ENCODE measurements around the gene NPTXR.

NPTXR gene

DNA sequence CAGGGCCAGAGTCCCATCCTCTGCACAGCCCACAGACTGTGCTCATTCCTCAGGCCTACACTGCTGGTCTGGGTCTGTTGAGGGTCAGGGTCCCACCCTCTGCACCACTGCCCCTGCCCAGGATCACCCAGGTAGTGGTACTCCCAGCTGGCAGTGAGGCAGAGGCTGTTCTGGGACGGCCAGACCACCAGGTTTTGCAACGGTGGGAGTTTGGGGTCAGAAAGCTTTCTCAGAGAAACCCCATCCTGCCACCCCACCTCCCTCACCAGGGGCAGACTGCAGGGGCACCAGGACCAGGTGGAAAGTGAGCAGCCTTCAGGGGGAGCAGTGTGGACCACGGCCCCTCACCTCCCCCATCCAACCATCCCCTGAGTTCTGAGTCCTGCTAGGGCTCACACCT is 10.8 kb downstream of the NPTXR start:
- Histone ChIP-seq H3F3A (ENCODE audit: insufficient read depth, low read length) (no peaks in the 10 kb centered on the region), H3K27ac (ENCODE audit: low read length) (no peak overlapping the region), H3K4me1 (ENCODE audit: low read length) (no peaks in the 10 kb centered on the region), H3K36me3 (replicated peaks; ENCODE audit: insufficient read depth, low read length) (no peaks in the 10 kb centered on the region), H3K9me3 (replicated peaks; ENCODE audit: insufficient read depth, low read length) (no peaks in the 10 kb centered on the region), H3K9me2 (replicated peaks; ENCODE audit: insufficient read depth, low read length) (no peaks in the 10 kb centered on the region), H3K79me2 (ENCODE audit: low read length) (no peaks in the 10 kb centered on the region), H2AFZ (ENCODE audit: low read length) (no peak overlapping the region), H3K27me3 (replicated peaks; ENCODE audit: insufficient read depth, low read length) (peaks cover 96% of the 10 kb centered on the region), H3K9ac (ENCODE audit: low read length) (no peak overlapping the region), H3K4me3 (ENCODE audit: low read length) (no peak overlapping the region), H3K4me2 (ENCODE audit: low read depth, low read length) (no peak overlapping the region), H4K20me1 (ENCODE audit: insufficient read depth, low read length) (no peaks in the 10 kb centered on the region)
- TF ChIP-seq EZH2 (optimal IDR thresholded peaks at IDR 0.05; ENCODE audit: low read depth, low read length) = no peak
- TF ChIP-seq EZH2phosphoT487 (IDR thresholded peaks at IDR 0.05; ENCODE audit: low read length) = no peak
- TF ChIP-seq, protein P1, sequence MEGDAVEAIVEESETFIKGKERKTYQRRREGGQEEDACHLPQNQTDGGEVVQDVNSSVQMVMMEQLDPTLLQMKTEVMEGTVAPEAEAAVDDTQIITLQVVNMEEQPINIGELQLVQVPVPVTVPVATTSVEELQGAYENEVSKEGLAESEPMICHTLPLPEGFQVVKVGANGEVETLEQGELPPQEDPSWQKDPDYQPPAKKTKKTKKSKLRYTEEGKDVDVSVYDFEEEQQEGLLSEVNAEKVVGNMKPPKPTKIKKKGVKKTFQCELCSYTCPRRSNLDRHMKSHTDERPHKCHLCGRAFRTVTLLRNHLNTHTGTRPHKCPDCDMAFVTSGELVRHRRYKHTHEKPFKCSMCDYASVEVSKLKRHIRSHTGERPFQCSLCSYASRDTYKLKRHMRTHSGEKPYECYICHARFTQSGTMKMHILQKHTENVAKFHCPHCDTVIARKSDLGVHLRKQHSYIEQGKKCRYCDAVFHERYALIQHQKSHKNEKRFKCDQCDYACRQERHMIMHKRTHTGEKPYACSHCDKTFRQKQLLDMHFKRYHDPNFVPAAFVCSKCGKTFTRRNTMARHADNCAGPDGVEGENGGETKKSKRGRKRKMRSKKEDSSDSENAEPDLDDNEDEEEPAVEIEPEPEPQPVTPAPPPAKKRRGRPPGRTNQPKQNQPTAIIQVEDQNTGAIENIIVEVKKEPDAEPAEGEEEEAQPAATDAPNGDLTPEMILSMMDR (IDR thresholded peaks at IDR 0.05; ENCODE audit: low read length) = no peak
- DNase-seq = no peak

DNA sequence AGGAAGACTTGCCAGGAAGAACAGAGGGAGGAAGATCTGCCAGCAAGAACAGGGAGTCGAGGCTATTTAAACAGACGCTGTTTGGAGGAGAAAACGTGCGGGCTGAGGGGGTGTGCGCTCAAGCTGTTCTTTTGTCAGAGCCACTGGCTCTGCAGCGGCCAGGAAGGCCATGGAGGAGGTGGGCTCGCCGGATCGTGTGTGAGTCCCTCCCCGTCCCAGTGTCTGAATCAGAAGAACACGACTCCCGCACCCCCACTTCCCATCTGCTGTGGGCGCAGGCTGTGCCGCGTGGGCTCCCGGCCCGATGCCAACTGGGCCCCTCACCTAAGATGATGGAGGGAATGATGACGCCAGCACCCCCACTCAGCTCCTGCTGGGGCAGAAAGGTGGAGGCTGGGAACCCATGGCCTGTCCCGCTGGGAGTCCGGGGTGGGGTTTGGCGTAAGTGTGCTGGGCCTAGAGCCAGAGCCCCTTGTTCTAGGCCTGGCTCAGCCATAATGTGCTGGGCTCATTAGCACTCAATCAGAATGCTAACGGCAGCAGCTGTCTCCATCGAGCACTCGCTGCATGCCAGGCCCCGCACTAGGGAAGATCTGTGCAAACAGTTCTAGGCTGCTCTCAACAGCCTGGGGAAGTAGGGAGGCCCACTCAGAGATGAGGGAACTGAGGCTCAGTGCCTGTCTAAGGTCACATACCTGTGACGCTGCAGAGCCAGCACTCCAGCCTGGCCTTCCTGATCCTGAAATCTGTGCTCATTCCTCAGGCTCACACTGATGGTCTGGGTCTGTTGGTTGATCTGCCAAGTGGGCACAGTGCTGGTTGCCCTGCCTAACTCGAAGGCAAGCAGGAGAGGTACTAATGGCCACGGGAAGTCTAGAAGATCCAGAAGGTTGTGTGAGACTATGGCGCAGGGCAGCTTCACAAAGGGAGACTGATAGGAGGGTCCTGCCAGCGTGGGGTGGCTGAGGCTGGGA is 11.5 kb downstream of the NPTXR start:
- Histone ChIP-seq H3K9me2 (replicated peaks; ENCODE audit: insufficient read depth, low read length) (no peaks in the 10 kb centered on the region), H3K4me1 (ENCODE audit: low read length) (no peaks in the 10 kb centered on the region), H3K4me2 (ENCODE audit: low read depth, low read length) (no peak overlapping the region), H4K20me1 (ENCODE audit: insufficient read depth, low read length) (no peaks in the 10 kb centered on the region), H3K9me3 (replicated peaks; ENCODE audit: insufficient read depth, low read length) (no peaks in the 10 kb centered on the region), H2AFZ (ENCODE audit: low read length) (no peak overlapping the region), H3F3A (ENCODE audit: insufficient read depth, low read length) (no peaks in the 10 kb centered on the region), H3K4me3 (ENCODE audit: low read length) (no peak overlapping the region), H3K27ac (ENCODE audit: low read length) (no peak overlapping the region), H3K27me3 (replicated peaks; ENCODE audit: insufficient read depth, low read length) (peaks cover 97% of the 10 kb centered on the region), H3K36me3 (replicated peaks; ENCODE audit: insufficient read depth, low read length) (no peaks in the 10 kb centered on the region), H3K9ac (ENCODE audit: low read length) (no peak overlapping the region), H3K79me2 (ENCODE audit: low read length) (no peaks in the 10 kb centered on the region)
- no peak for DNase-seq
- no peak for TF ChIP-seq EZH2phosphoT487 (IDR thresholded peaks at IDR 0.05; ENCODE audit: low read length)
- TF ChIP-seq, protein P1 (IDR thresholded peaks at IDR 0.05; ENCODE audit: low read length) = no peak
- TF ChIP-seq EZH2 (optimal IDR thresholded peaks at IDR 0.05; ENCODE audit: low read depth, low read length) = no peak

DNA sequence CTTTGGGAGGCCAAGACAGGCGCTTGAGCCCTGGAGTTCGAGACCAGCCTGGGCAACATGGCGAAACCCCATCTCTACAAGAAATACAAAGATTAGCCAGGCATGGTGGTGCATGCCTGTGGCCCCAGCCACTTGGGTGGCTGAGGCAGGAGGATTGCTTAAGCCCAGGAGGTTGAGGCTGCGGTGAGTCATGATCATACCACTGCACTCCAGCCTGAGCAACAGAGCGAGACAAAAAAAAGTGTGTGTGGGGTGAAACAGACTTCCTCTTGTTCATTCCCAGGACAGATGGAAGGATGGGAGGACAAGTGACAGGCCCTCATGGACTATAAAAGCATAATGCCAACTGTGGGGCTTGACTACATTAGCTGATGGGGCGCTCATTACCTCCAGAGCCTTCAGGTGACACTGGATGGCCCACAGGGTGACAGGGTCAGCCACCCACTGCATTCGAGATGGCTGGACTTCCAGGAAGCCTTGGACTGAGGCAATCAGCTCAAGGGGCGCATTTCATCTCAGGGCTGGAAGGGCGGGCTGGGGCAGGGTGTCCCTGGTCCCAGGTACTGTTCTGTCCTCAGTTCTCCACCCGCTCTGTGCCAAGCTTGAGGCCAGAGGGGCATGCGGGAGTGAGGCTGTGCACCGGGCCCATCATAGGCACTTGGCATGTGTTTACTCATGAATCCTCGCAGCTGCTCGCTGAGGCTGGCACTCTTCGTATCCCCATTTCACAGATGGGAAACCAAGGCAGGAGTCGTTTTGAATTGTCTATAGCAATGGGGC is 12.5 kb downstream of the NPTXR start:
- TF ChIP-seq EZH2 (optimal IDR thresholded peaks at IDR 0.05; ENCODE audit: low read depth, low read length) (no peak), EZH2phosphoT487 (IDR thresholded peaks at IDR 0.05; ENCODE audit: low read length) (no peak)
- TF ChIP-seq, protein P1 (IDR thresholded peaks at IDR 0.05; ENCODE audit: low read length) = no peak
- no peak for DNase-seq
- H3K4me2 ChIP-seq (ENCODE audit: low read depth, low read length) = no peak overlapping the region
- H4K20me1 ChIP-seq (ENCODE audit: insufficient read depth, low read length) = no peaks in the 10 kb centered on the region
- no peaks in the 10 kb centered on the region for H3K36me3 ChIP-seq (replicated peaks; ENCODE audit: insufficient read depth, low read length)
- H3F3A ChIP-seq (ENCODE audit: insufficient read depth, low read length) = no peaks in the 10 kb centered on the region
- no peak overlapping the region for H2AFZ ChIP-seq (ENCODE audit: low read length)
- no peaks in the 10 kb centered on the region for H3K4me1 ChIP-seq (ENCODE audit: low read length)
- H3K27ac ChIP-seq (ENCODE audit: low read length) = no peak overlapping the region
- peaks cover 97% of the 10 kb centered on the region for H3K27me3 ChIP-seq (replicated peaks; ENCODE audit: insufficient read depth, low read length)
- H3K9me3 ChIP-seq (replicated peaks; ENCODE audit: insufficient read depth, low read length) = no peaks in the 10 kb centered on the region
- H3K79me2 ChIP-seq (ENCODE audit: low read length) = no peaks in the 10 kb centered on the region
- H3K9me2 ChIP-seq (replicated peaks; ENCODE audit: insufficient read depth, low read length) = no peaks in the 10 kb centered on the region
- H3K4me3 ChIP-seq (ENCODE audit: low read length) = no peak overlapping the region
- H3K9ac ChIP-seq (ENCODE audit: low read length) = no peak overlapping the region
